Subcutaneous abdominal adipose tissue (tissue), 5 donors: ENCODE results near the gene USP47.

Experiments
- H3K27ac ChIP-seq: one replicate; pipeline ENCODE4 v1.7.0; 2013; ENCODE audit warnings: low read depth, mild to moderate bottlenecking, inconsistent platforms, low read length, moderate library complexity
- H3K27me3 ChIP-seq, 5 donors: one replicate each; pipeline ENCODE4 v1.7.0; 2013; ENCODE audit warnings: low read length in 5 of 5, inconsistent platforms in 1 of 5; ENCODE audit not compliant: control insufficient read depth in 5 of 5, insufficient read depth in 4 of 5
- H3K36me3 ChIP-seq, 5 donors: one replicate each; pipeline ENCODE4 v1.7.0; 2013; ENCODE audit warnings: low read length in 5 of 5; ENCODE audit not compliant: control insufficient read depth in 5 of 5, insufficient read depth in 5 of 5
- H3K4me1 ChIP-seq, 5 donors: one replicate each; pipeline ENCODE4 v1.7.0; 2013; ENCODE audit warnings: low read length in 5 of 5, mild to moderate bottlenecking in 3 of 5, moderate library complexity in 1 of 5; ENCODE audit not compliant: control insufficient read depth in 5 of 5, insufficient read depth in 5 of 5
- H3K4me3 ChIP-seq, 5 donors: one replicate each; pipeline ENCODE4 v1.7.0; 2013; ENCODE audit warnings: low read length in 5 of 5, low read depth in 1 of 5
- H3K9ac ChIP-seq, 5 donors: one replicate each; pipeline ENCODE4 v1.7.0; 2013; ENCODE audit warnings: low read length in 5 of 5, mild to moderate bottlenecking in 4 of 5, moderate library complexity in 3 of 5
- H3K9me3 ChIP-seq, 5 donors: one replicate each; pipeline ENCODE4 v1.7.0; 2013; ENCODE audit warnings: low read length in 5 of 5; ENCODE audit not compliant: control insufficient read depth in 5 of 5
- donor health status: healthy.
- donor health status: healthy.
- donor health status: healthy.
- donor health status: healthy.
- donor health status: healthy.

USP47 gene

GRCh38 chr11:11923828-11924227, 82.1 kb downstream of the USP47 start:
- Histone ChIP-seq H3K4me1 (no peaks in the 10 kb centered on the region), H3K36me3 (peaks cover 3 to 42% (median 9%) of the 10 kb centered on the region in 5 donors), H3K9ac (no peak overlapping the region), H3K4me3 (no peak overlapping the region), H3K9me3 (no peaks in the 10 kb centered on the region), H3K27me3 (no peaks in the 10 kb centered on the region), H3K27ac (no peak overlapping the region)

GRCh38 chr11:11929920-11930319, 88.1 kb downstream of the USP47 start:
- Histone ChIP-seq H3K27me3 (no peaks in the 10 kb centered on the region), H3K9me3 (no peaks in the 10 kb centered on the region), H3K36me3 (peaks cover 31 to 54% (median 36%) of the 10 kb centered on the region in 5 donors), H3K9ac (no peak overlapping the region), H3K27ac (no peak overlapping the region), H3K4me1 (no peaks in the 10 kb centered on the region), H3K4me3 (no peak overlapping the region)

GRCh38 chr11:11931461-11932055, 89.8 kb downstream of the USP47 start:
- H3K36me3 ChIP-seq, result peaks cover 39 to 62% (median 44%) of the 10 kb centered on the region in 5 donors
- H3K9ac ChIP-seq, result no peak overlapping the region
- no peak overlapping the region for H3K27ac ChIP-seq
- H3K27me3 ChIP-seq, result no peaks in the 10 kb centered on the region
- no peaks in the 10 kb centered on the region for H3K4me1 ChIP-seq
- H3K9me3 ChIP-seq, result no peaks in the 10 kb centered on the region
- no peak overlapping the region for H3K4me3 ChIP-seq

- Histone ChIP-seq H3K27ac (no peak overlapping the region), H3K36me3 (peaks cover 46 to 76% (median 51%) of the 10 kb centered on the region in 5 donors), H3K27me3 (no peaks in the 10 kb centered on the region), H3K4me3 (no peak overlapping the region), H3K4me1 (no peaks in the 10 kb centered on the region), H3K9ac (no peak overlapping the region), H3K9me3 (no peaks in the 10 kb centered on the region)
Measured at GRCh38 chr11:11935536-11935935, 93.8 kb downstream of the USP47 start.

GRCh38 chr11:11937433-11937832, 95.7 kb downstream of the USP47 start:
- no peak overlapping the region for H3K27ac ChIP-seq
- no peaks in the 10 kb centered on the region for H3K27me3 ChIP-seq
- no peak overlapping the region for H3K9ac ChIP-seq
- peaks cover 52 to 87% (median 55%) of the 10 kb centered on the region in 5 donors for H3K36me3 ChIP-seq
- H3K9me3 ChIP-seq, result no peaks in the 10 kb centered on the region
- no peak overlapping the region for H3K4me3 ChIP-seq
- no peaks in the 10 kb centered on the region for H3K4me1 ChIP-seq

- Histone ChIP-seq H3K36me3 (peaks cover 53 to 87% (median 57%) of the 10 kb centered on the region in 5 donors), H3K27me3 (no peaks in the 10 kb centered on the region), H3K4me3 (no peak overlapping the region), H3K9me3 (no peaks in the 10 kb centered on the region), H3K4me1 (no peaks in the 10 kb centered on the region), H3K27ac (no peak overlapping the region), H3K9ac (no peak overlapping the region)
Measured at GRCh38 chr11:11937957-11938356, 96.2 kb downstream of the USP47 start.

- H3K36me3 ChIP-seq, result peaks cover 42 to 74% (median 51%) of the 10 kb centered on the region in 5 donors
- H3K27ac ChIP-seq, result no peak overlapping the region
- no peak overlapping the region for H3K4me3 ChIP-seq
- H3K4me1 ChIP-seq, result no peaks in the 10 kb centered on the region
- H3K9ac ChIP-seq, result no peak overlapping the region
- no peaks in the 10 kb centered on the region for H3K27me3 ChIP-seq
- H3K9me3 ChIP-seq, result no peaks in the 10 kb centered on the region
Measured at GRCh38 chr11:11940551-11940950, 98.8 kb downstream of the USP47 start.

GRCh38 chr11:11942668-11943067, 100.9 kb downstream of the USP47 start:
- H3K9me3 ChIP-seq, result no peaks in the 10 kb centered on the region
- H3K27me3 ChIP-seq, result no peaks in the 10 kb centered on the region
- no peaks in the 10 kb centered on the region for H3K4me1 ChIP-seq
- H3K4me3 ChIP-seq, result no peak overlapping the region
- H3K36me3 ChIP-seq, result peaks cover 36 to 65% (median 53%) of the 10 kb centered on the region in 5 donors
- no peak overlapping the region for H3K27ac ChIP-seq
- no peak overlapping the region for H3K9ac ChIP-seq

- Histone ChIP-seq H3K9ac (no peak overlapping the region), H3K27me3 (no peaks in the 10 kb centered on the region), H3K9me3 (no peaks in the 10 kb centered on the region), H3K27ac (no peak overlapping the region), H3K4me3 (no peak overlapping the region), H3K36me3 (peaks cover 28 to 62% (median 49%) of the 10 kb centered on the region in 5 donors), H3K4me1 (no peaks in the 10 kb centered on the region)
Measured at GRCh38 chr11:11944444-11944843, 102.7 kb downstream of the USP47 start.

- no peaks in the 10 kb centered on the region for H3K27me3 ChIP-seq
Measured at GRCh38 chr11:11946180-11946579, 104.4 kb downstream of the USP47 start.

More at GRCh38 chr11:11946180-11946579, 104.4 kb downstream of the USP47 start:
- Histone ChIP-seq H3K27ac (no peak overlapping the region), H3K36me3 (peaks cover 30 to 62% (median 54%) of the 10 kb centered on the region in 5 donors), H3K4me1 (no peaks in the 10 kb centered on the region), H3K9me3 (no peaks in the 10 kb centered on the region), H3K4me3 (no peak overlapping the region), H3K9ac (no peak overlapping the region)
